GM12891 (cell line): Measurements from ENCODE around the gene FILIP1L.

Experiments
- POLR2A ChIP-seq: IDR thresholded peaks from 2 replicates; pipeline ENCODE4 v1.6.1; 2011; ENCODE audit warnings: low read depth, low read length, control low read depth
- POLR2AphosphoS5 ChIP-seq: IDR thresholded peaks from 2 replicates; pipeline ENCODE4 v1.6.1; 2011; ENCODE audit warnings: low read depth, low read length, control low read depth
- POU2F2 ChIP-seq: IDR thresholded peaks from 2 replicates; pipeline ENCODE4 v1.6.1; 2011; ENCODE audit warnings: low read depth, mild to moderate bottlenecking, control low read depth, low read length, moderate library complexity
- TAF1 ChIP-seq: IDR thresholded peaks from 2 replicates; pipeline ENCODE4 v1.6.1; 2011; ENCODE audit warnings: low read depth, low read length, control low read depth

- TF ChIP-seq POLR2A (no peak), POLR2AphosphoS5 (no peak), TAF1 (no peak), POU2F2 (no peak)
Measured at GRCh38 chr3:99941211-99941610, 173.1 kb downstream of the FILIP1L start.
